Tibial artery (tissue), 4 donors: ENCODE data around the gene LSP1.
"Not testable (repeated sequence)": the region's sequence is repeated elsewhere in the genome, so short reads cannot be mapped to it uniquely, and the experiment has no call there.

Source experiments
- DNase-seq, 2 donors: peaks; one replicate each; pipeline ENCODE4 v3.0.0-alpha.2; 2019
- H3K27ac ChIP-seq, 2 donors: fragments of 200-600 bp; sonication (generic) in 1 of 2; 1 replicate in 1 of 2; 2 replicates in 1 of 2; pipeline ENCODE4 v1.5.1; 2018 to 2019; ENCODE audit warnings: mild to moderate bottlenecking in 1 of 2
- H3K27me3 ChIP-seq, 2 donors: fragments of 200-600 bp; sonication (generic) in 1 of 2; one replicate each; pipeline versions ENCODE4 v1.5.1 to v1.6.0; 2016 to 2019
- H3K36me3 ChIP-seq, 3 donors: fragments of 200-600 bp; sonication (generic) in 2 of 3; one replicate each; pipeline ENCODE4 v1.5.1; 2016 to 2019; ENCODE audit warnings: mild to moderate bottlenecking in 2 of 3
- H3K4me1 ChIP-seq, 4 donors: fragments of 200-600 bp; sonication (generic) in 2 of 4; 1 replicate in 3 of 4; 2 replicates in 1 of 4; pipeline ENCODE4 v1.5.1; 2016 to 2019
- H3K4me3 ChIP-seq, 2 donors: fragments of 200-600 bp; sonication (generic) in 1 of 2; 1 replicate in 1 of 2; 2 replicates in 1 of 2; pipeline ENCODE4 v1.5.1; 2018 to 2019; ENCODE audit warnings: mild to moderate bottlenecking in 2 of 2
- H3K9me3 ChIP-seq, 3 donors: fragments of 200-600 bp; sonication (generic) in 1 of 3; one replicate each; pipeline ENCODE4 v1.5.1; 2016 to 2019
- intact Hi-C: fragments of 100-400 bp; cut with DNase I; formaldehyde crosslinking; loops from one replicate; pipeline ENCODE4 v1.15.0; 2023; ENCODE audit warnings: low total_unique reads
- TF ChIP-seq, protein P1 (sequence below), 2 experiments: fragments of 200-600 bp in 1 of 2; fragments of 450-650 bp in 1 of 2; IDR thresholded peaks; one replicate each; pipeline ENCODE4 v1.5.1; 2017 to 2019; ENCODE audit warnings: antibody characterized with exemption in 2 of 2, mild to moderate bottlenecking in 1 of 2, moderate library complexity in 1 of 2

Gene LSP1

DNA sequence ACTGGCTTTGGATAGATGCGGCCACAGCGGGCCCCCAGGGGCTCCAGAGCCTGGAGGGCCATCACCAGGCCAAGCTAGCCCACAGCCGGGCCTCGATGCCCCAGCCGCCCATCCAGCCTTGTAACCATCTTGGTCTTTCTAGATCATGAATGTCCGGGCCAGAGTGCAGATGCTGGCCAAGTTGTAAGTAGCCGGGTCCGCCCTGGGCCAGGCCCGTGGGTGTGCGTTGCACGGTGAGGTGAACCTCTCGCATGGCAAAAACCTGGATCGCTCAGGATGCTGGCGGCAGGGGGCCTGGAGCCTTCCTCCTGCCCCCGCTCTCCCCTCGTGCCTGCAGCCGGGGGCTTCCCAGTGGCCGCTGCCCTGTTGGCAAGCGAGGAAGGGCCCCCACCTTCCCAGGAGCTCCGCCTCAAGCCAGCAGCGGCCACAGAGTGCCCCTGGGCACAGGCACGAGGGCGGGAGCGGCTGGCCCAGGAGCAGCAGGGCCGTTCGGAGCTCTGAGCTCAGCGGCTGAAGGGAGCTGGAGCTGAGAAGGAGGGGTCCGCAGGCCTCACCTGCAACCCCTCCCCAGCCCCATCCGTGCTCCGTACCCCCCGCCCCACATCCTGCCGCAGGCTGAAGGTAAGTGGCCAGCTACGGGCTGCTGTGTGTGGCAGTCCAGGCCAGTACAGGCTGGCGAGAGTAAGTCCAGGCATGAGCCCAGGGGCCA, 83.3 kb downstream of the LSP1 start:
- Histone ChIP-seq H3K4me1 (peaks cover 0 to 13% (median 5%) of the 10 kb centered on the region in 4 donors), H3K4me3 (no peak overlapping the region), H3K27ac (no peak overlapping the region), H3K36me3 (no peaks in the 10 kb centered on the region), H3K27me3 (peaks cover 0 to 21% of the 10 kb centered on the region in 2 donors), H3K9me3 (no peaks in the 10 kb centered on the region)
- intact Hi-C loops = no loop called here
- TF ChIP-seq, protein P1, sequence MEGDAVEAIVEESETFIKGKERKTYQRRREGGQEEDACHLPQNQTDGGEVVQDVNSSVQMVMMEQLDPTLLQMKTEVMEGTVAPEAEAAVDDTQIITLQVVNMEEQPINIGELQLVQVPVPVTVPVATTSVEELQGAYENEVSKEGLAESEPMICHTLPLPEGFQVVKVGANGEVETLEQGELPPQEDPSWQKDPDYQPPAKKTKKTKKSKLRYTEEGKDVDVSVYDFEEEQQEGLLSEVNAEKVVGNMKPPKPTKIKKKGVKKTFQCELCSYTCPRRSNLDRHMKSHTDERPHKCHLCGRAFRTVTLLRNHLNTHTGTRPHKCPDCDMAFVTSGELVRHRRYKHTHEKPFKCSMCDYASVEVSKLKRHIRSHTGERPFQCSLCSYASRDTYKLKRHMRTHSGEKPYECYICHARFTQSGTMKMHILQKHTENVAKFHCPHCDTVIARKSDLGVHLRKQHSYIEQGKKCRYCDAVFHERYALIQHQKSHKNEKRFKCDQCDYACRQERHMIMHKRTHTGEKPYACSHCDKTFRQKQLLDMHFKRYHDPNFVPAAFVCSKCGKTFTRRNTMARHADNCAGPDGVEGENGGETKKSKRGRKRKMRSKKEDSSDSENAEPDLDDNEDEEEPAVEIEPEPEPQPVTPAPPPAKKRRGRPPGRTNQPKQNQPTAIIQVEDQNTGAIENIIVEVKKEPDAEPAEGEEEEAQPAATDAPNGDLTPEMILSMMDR (IDR thresholded peaks at IDR 0.05) = no peak
- DNase-seq = no peak

- H3K36me3 ChIP-seq = no peaks in the 10 kb centered on the region
- no peaks in the 10 kb centered on the region for H3K9me3 ChIP-seq
- H3K27me3 ChIP-seq = peaks cover 0 to 21% of the 10 kb centered on the region in 2 donors
- H3K27ac ChIP-seq = no peak overlapping the region
- TF ChIP-seq, protein P1 (IDR thresholded peaks at IDR 0.05) = no peak
- H3K4me1 ChIP-seq = peaks cover 0 to 8% (median 3%) of the 10 kb centered on the region in 4 donors
- intact Hi-C loops = no loop called here
- DNase-seq = no peak
- no peak overlapping the region for H3K4me3 ChIP-seq
Measured at GRCh38 chr11:1936781-1937615, 84.1 kb downstream of the LSP1 start.

GRCh38 chr11:1937616-1938342, 84.9 kb downstream of the LSP1 start:
- Histone ChIP-seq H3K36me3 (no peaks in the 10 kb centered on the region), H3K27ac (no peak overlapping the region), H3K4me3 (no peak overlapping the region), H3K9me3 (no peaks in the 10 kb centered on the region), H3K27me3 (peaks cover 0 to 21% of the 10 kb centered on the region in 2 donors), H3K4me1 (peaks cover 0 to 8% (median 3%) of the 10 kb centered on the region in 4 donors)
- TF ChIP-seq, protein P1 (IDR thresholded peaks at IDR 0.05) = no peak
- intact Hi-C loops = no loop called here
- no peak for DNase-seq

DNA sequence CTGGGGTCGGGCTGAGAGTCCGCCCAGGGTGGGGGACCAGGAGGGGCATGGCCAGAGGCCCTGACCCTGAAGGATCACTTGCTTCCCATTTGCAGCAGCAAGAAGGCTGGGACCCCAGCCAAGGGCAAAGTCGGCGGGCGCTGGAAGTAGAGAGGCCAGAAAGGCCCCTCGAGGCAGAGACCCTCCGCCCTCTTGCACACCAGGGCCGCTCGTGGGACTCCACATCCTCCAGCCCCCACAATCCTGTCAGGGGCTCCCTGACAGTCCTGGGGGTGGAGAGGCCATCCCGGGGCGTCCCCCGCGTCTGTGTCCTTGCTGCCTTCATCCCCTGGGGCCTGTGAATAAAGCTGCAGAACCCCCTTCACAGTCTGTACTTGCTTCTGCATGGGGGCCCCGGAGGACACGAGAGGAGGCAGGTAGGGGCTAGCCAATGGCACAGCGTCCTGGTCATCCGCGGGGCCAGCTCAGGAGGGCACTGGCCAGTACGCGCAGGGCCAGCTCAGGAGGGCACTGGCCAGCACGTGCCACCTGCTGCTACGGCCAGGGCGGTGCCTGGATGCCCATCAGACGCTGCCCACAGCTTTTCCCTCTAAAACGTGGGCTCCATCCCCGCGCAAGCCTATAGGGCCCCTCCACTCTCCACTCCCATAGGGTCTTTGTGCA, 85.6 kb downstream of the LSP1 start:
- Histone ChIP-seq H3K27me3 (peaks cover 0 to 21% of the 10 kb centered on the region in 2 donors), H3K9me3 (no peaks in the 10 kb centered on the region), H3K36me3 (no peaks in the 10 kb centered on the region), H3K4me3 (no peak overlapping the region), H3K4me1 (peaks cover 0 to 8% (median 3%) of the 10 kb centered on the region in 4 donors), H3K27ac (no peak overlapping the region)
- no peak for DNase-seq
- intact Hi-C loops = no loop called here
- TF ChIP-seq, protein P1 (IDR thresholded peaks at IDR 0.05) = no peak

DNA sequence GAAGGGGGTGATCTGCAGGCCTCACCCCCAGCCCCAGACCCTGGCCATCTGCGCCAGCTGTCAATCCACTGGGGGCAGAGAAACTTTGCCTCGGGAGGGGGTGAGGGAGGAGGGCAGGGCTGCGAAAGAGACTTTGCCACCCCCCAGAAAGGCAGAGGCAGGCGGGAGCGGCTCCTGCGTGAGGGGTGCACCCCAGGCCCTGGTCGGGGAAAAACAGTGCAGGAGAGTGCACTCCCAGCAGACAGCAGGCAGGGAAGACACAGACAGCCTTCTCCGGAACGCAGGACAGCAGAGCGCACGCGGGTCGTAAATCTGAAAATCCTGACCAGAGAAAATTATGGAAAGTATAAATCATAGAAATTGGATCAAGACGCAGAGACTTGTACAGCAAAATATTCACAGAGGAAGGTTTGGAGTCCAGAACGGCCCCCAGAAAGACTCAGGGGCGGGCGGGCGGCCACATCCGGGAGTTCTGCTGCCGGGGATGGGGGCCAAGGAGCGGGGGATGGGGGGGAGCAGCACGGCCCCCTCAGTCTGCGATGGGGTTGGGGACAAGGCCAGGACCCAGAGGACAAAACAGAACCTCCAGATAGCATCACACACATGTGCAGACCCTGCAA, 86.2 kb downstream of the LSP1 start:
- no peak overlapping the region for H3K4me3 ChIP-seq
- H3K36me3 ChIP-seq = no peaks in the 10 kb centered on the region
- TF ChIP-seq, protein P1 (IDR thresholded peaks at IDR 0.05) = no peak
- peaks cover 0 to 21% of the 10 kb centered on the region in 2 donors for H3K27me3 ChIP-seq
- peaks cover 0 to 15% (median 6%) of the 10 kb centered on the region in 4 donors for H3K4me1 ChIP-seq
- no peak overlapping the region for H3K27ac ChIP-seq
- DNase-seq = no peak
- intact Hi-C loops = no loop called here
- no peaks in the 10 kb centered on the region for H3K9me3 ChIP-seq

DNA sequence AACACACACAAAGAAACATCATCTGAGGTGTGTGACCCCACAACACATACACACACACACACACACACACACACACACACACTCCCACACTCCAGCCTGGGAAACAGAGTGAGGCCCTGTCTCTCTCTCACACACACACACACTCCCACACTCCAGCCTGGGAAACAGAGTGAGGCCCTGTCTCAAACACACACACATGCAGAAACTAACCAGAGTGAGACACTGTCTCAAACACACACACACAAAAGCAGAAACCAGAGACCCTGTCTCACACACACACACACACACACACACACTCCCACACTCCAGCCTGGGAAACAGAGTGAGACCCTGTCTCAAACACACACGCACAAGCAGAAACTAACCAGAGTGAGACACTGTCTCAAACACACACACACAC, 86.9 kb downstream of the LSP1 start:
- Histone ChIP-seq H3K27me3 (peaks cover 0 to 21% of the 10 kb centered on the region in 2 donors), H3K4me1 (peaks cover 0 to 18% (median 7%) of the 10 kb centered on the region in 4 donors)
- H3K4me3 ChIP-seq, H3K27ac ChIP-seq, H3K36me3 ChIP-seq, DNase-seq, H3K9me3 ChIP-seq, intact Hi-C loops: not testable (repeated sequence)
